Right ventricle myocardium superior (tissue), 1 donor: ENCODE measurements around the gene WDR26. TPM values are rescaled to one million over a fixed set of nuclear protein-coding genes. Genes with fewer than 3 reads are reported as not detected.

Experiments
- ATAC-seq: fragments of 200-7000 bp; cut with Tn5 transposase; one replicate; pipeline ENCODE4 v1.9.1; 2020; ENCODE audit warnings: mild to moderate bottlenecking; ENCODE audit not compliant: poor library complexity
- DNase-seq: peaks from one replicate; pipeline ENCODE4 v3.0.0-alpha.2; 2020
- intact Hi-C: fragments of 100-400 bp; cut with DNase I; formaldehyde crosslinking; loops from one replicate; pipeline ENCODE4 v1.11.2; 2022
- total RNA-seq: library from RNA; stranded (reverse); fragmentation: NEBNext Ultra II Directional; extraction: Animal tissue kit (Norgen Biotek cat#: 25700); gene quantifications from one replicate; pipeline ENCODE4 v1.2.1, GENCODE V29; 2021
- donor health status: DM: no; HTN: yes; CAD: no; lungs with severe emphysema.

WDR26 gene
- total RNA-seq, 1 donor from 2014 or later = 53.0 TPM

- intact Hi-C loops = no loop called here
- DNase-seq (no peak), ATAC-seq (no peak)
Measured at GRCh38 chr1:224407571-224408293, 26.9 kb downstream of the WDR26 start.

GRCh38 chr1:224406216-224406615 is 28.4 kb downstream of the WDR26 start:
- ATAC-seq = no peak
- DNase-seq = no peak
- intact Hi-C loops = no loop called here

GRCh38 chr1:224405604-224405970 is 29.0 kb downstream of the WDR26 start:
- ATAC-seq = no peak
- intact Hi-C loops = no loop called here

GRCh38 chr1:224404916-224405603 is 29.5 kb downstream of the WDR26 start:
- ATAC-seq (no peak), DNase-seq (no peak)
- intact Hi-C loops = no loop called here

More at GRCh38 chr1:224405604-224405970, 29.0 kb downstream of the WDR26 start:
- DNase-seq = no peak

GRCh38 chr1:224402472-224403036 is 32.0 kb downstream of the WDR26 start:
- intact Hi-C loops = no loop called here
- DNase-seq (no peak), ATAC-seq (no peak)

GRCh38 chr1:224399887-224400286 is 34.7 kb downstream of the WDR26 start:
- DNase-seq (no peak), ATAC-seq (no peak)
- intact Hi-C loops = loop anchor here (10.0 kb wide), 1 partner anchor 115 kb away; no protein-coding TSS in a partner anchor

- intact Hi-C loops = loop anchor here (10.0 kb wide), 1 partner anchor 108 kb away; no protein-coding TSS in a partner anchor
- DNase-seq = no peak
- no peak for ATAC-seq
Measured at GRCh38 chr1:224393294-224393693, 41.3 kb downstream of the WDR26 start.

GRCh38 chr1:224392411-224393249 is 42.0 kb downstream of the WDR26 start:
- intact Hi-C loops = loop anchor here (10.0 kb wide), 1 partner anchor 108 kb away; no protein-coding TSS in a partner anchor
- DNase-seq (no peak), ATAC-seq (no peak)

GRCh38 chr1:224390517-224390916 is 44.1 kb downstream of the WDR26 start:
- ATAC-seq (no peak), DNase-seq (no peak)
- intact Hi-C loops = loop anchor here (10.0 kb wide), 1 partner anchor 106 kb away; no protein-coding TSS in a partner anchor

GRCh38 chr1:224387943-224388342 is 46.7 kb downstream of the WDR26 start:
- intact Hi-C loops = no loop called here
- ATAC-seq (no peak), DNase-seq (no peak)

- DNase-seq = no peak
- ATAC-seq = no peak
- intact Hi-C loops = no loop called here
Measured at GRCh38 chr1:224387302-224387912, 47.2 kb downstream of the WDR26 start.

GRCh38 chr1:224383218-224383617 is 51.4 kb downstream of the WDR26 start:
- DNase-seq = no peak
- no peak for ATAC-seq
- intact Hi-C loops = no loop called here

GRCh38 chr1:224381880-224382548 is 52.6 kb downstream of the WDR26 start:
- ATAC-seq (no peak), DNase-seq (no peak)
- intact Hi-C loops = no loop called here

GRCh38 chr1:224380003-224380402 is 54.6 kb downstream of the WDR26 start:
- peak; percentile 44 for ATAC-seq
- no peak for DNase-seq
- intact Hi-C loops = no loop called here

GRCh38 chr1:224378855-224379631 is 55.6 kb downstream of the WDR26 start:
- intact Hi-C loops = no loop called here
- no peak for DNase-seq
- ATAC-seq = no peak

GRCh38 chr1:224377676-224378006 is 57.0 kb downstream of the WDR26 start:
- intact Hi-C loops = no loop called here
- peak; percentile 62 for ATAC-seq
- DNase-seq = no peak

- no peak for ATAC-seq
- no peak for DNase-seq
- intact Hi-C loops = no loop called here
Measured at GRCh38 chr1:224375059-224375458, 59.5 kb downstream of the WDR26 start.
